T-cell (primary cell): ENCODE results near the gene ARHGAP24. TPM values are rescaled to one million over a fixed set of nuclear protein-coding genes. Genes with fewer than 3 reads are reported as not detected.
"Not testable (repeated sequence)": the region's sequence is repeated elsewhere in the genome, so short reads cannot be mapped to it uniquely, and the experiment has no call there.

ENCODE experiments used
- ATAC-seq, 4 experiments: fragments of 200-7000 bp in 3 of 4; fragments of 150-1000 bp in 1 of 4; cut with Tn5 transposase; replicated peaks in 1 of 4; 1 replicate in 3 of 4; 2 replicates in 1 of 4; pipeline ENCODE4 v1.10.0; 2021; ENCODE audit warnings: moderate library complexity in 3 of 4, mild to moderate bottlenecking in 2 of 4, moderate number of reproducible peaks in 1 of 4
- CTCF ChIA-PET, 2 donors: fragments of 300-600 bp; sonication (Branson Sonifier 250); formaldehyde crosslinking; loops; one replicate each; lab custom pipeline; 2022; ENCODE audit warnings: antibody characterized with exemption in 2 of 2; lab: Charles Lee
- POLR2A ChIA-PET, 2 donors: fragments of 300-600 bp; sonication (Branson Sonifier 250); formaldehyde crosslinking; loops; one replicate each; lab custom pipeline; 2022; ENCODE audit warnings: antibody characterized with exemption in 2 of 2; lab: Charles Lee
- DNase-seq, 35 experiments: peaks; one replicate each; pipeline versions ENCODE4 v3.0.0 to v3.0.0-alpha.2; 2013 to 2023
- H3K27ac ChIP-seq: one replicate; pipeline ENCODE4 v1.5.1; 2013; ENCODE audit warnings: low read length
- H3K27me3 ChIP-seq, 2 experiments: replicated peaks in 1 of 2; 1 replicate in 1 of 2; 2 replicates in 1 of 2; pipeline versions ENCODE4 v1.6.1 to v1.7.0; 2013; ENCODE audit warnings: low read length in 1 of 2, mixed read lengths in 1 of 2; ENCODE audit not compliant: control insufficient read depth in 2 of 2, insufficient read depth in 2 of 2; ENCODE audit errors: extremely low read depth in 1 of 2
- H3K36me3 ChIP-seq, 2 donors: 1 replicate in 1 of 2; 2 replicates in 1 of 2; pipeline versions ENCODE4 v1.6.1 to v1.7.0; 2013; ENCODE audit warnings: low read length in 1 of 2; ENCODE audit not compliant: control insufficient read depth in 2 of 2, insufficient read depth in 1 of 2; ENCODE audit errors: extremely low read depth in 1 of 2
- H3K4me1 ChIP-seq, 2 experiments: 1 replicate in 1 of 2; 2 replicates in 1 of 2; pipeline versions ENCODE4 v1.6.1 to v1.7.0; 2013; ENCODE audit warnings: low read length in 2 of 2, mixed read lengths in 1 of 2; ENCODE audit not compliant: insufficient read depth in 2 of 2, control insufficient read depth in 1 of 2; ENCODE audit errors: extremely low read depth in 1 of 2
- H3K4me3 ChIP-seq, 2 donors: 1 replicate in 1 of 2; 2 replicates in 1 of 2; pipeline versions ENCODE4 v1.5.1 to v1.7.0; 2013; ENCODE audit warnings: mild to moderate bottlenecking in 2 of 2, low read length in 1 of 2, moderate library complexity in 1 of 2; ENCODE audit not compliant: control insufficient read depth in 1 of 2; ENCODE audit errors: extremely low read depth in 1 of 2
- H3K9me3 ChIP-seq: 2 replicates; pipeline ENCODE4 v1.7.0; 2013
- H3K27ac Mint-ChIP-seq, 2 donors: one replicate each; pipeline ENCODE4 v1.8.0; 2020 to 2021; ENCODE audit warnings: mild to moderate bottlenecking in 2 of 2, mixed read lengths in 2 of 2
- H3K27me3 Mint-ChIP-seq, 2 donors: one replicate each; pipeline ENCODE4 v1.8.0; 2021 to 2022; ENCODE audit warnings: mixed read lengths in 2 of 2
- H3K36me3 Mint-ChIP-seq: one replicate; pipeline ENCODE4 v1.8.0; 2021; ENCODE audit warnings: mixed read lengths
- H3K4me1 Mint-ChIP-seq, 3 donors: one replicate each; pipeline ENCODE4 v1.8.0; 2020 to 2022; ENCODE audit warnings: mixed read lengths in 3 of 3, mild to moderate bottlenecking in 1 of 3
- H3K4me3 Mint-ChIP-seq, 3 donors: one replicate each; pipeline ENCODE4 v1.8.0; 2020 to 2022; ENCODE audit warnings: mild to moderate bottlenecking in 3 of 3, mixed read lengths in 3 of 3, moderate library complexity in 3 of 3
- H3K9me3 Mint-ChIP-seq, 3 donors: one replicate each; pipeline ENCODE4 v1.8.0; 2020 to 2022; ENCODE audit warnings: mixed read lengths in 3 of 3
- WGBS: methylation state at CpG from one replicate; pipeline ENCODE4 v1.1.5; 2013; ENCODE audit warnings: missing lambda C conversion rate; ENCODE audit not compliant: insufficient coverage; 5-methylcytosine and 5-hydroxymethylcytosine counted together
- total RNA-seq, 35 experiments: library from RNA in 6 of 35; stranded (reverse) in 6 of 35; fragments of 120-200 nt in 1 of 35; gene quantifications; one replicate each; pipeline versions ENCODE4 v1.2.1 to v1.2.4 and lab custom pipeline; 2013 to 2026

The ARHGAP24 gene
- total RNA-seq, 5 donors from 2014 or later (not counting 1 experiment from before 2014, with no cell fraction given): 0.45 to 2.7 (median 1.8) TPM

- H3K4me1 ChIP-seq, ATAC-seq, H3K36me3 ChIP-seq, H3K4me1 Mint-ChIP-seq, H3K27ac ChIP-seq, CTCF ChIA-PET, H3K36me3 Mint-ChIP-seq, H3K27ac Mint-ChIP-seq, H3K4me3 Mint-ChIP-seq, POLR2A ChIA-PET, H3K4me3 ChIP-seq, DNase-seq, H3K27me3 ChIP-seq, H3K9me3 ChIP-seq, H3K27me3 Mint-ChIP-seq: not testable (repeated sequence)
- peaks cover 2 to 20% (median 10%) of the 10 kb centered on the region in 3 donors for H3K9me3 Mint-ChIP-seq
- 95% methylated on average over 6 of the region's 8 CpGs for WGBS
Measured at GRCh38 chr4:85666625-85667024, 191.7 kb downstream of the ARHGAP24 start.

- H3K27ac ChIP-seq: no peak overlapping the region
Measured at GRCh38 chr4:85669204-85669603, 194.3 kb downstream of the ARHGAP24 start.

GRCh38 chr4:85669992-85670548, 195.1 kb downstream of the ARHGAP24 start:
- H3K4me3 Mint-ChIP-seq: no peak overlapping the region
- H3K27me3 Mint-ChIP-seq: no peaks in the 10 kb centered on the region
- Histone ChIP-seq H3K27me3 (no peaks in the 10 kb centered on the region), H3K9me3 (no peaks in the 10 kb centered on the region), H3K36me3 (no peaks in the 10 kb centered on the region), H3K4me3 (no peak overlapping the region), H3K27ac (no peak overlapping the region), H3K4me1 (no peaks in the 10 kb centered on the region)
- no CpG with 5 or more reads among the region's 3 CpGs for WGBS
- ATAC-seq: no peak
- no peak overlapping the region for H3K27ac Mint-ChIP-seq
- no peaks in the 10 kb centered on the region for H3K36me3 Mint-ChIP-seq
- ChIA-PET POLR2A (no interaction called here), CTCF (no interaction called here)
- no peaks in the 10 kb centered on the region for H3K4me1 Mint-ChIP-seq
- H3K9me3 Mint-ChIP-seq: peaks cover 2 to 20% (median 10%) of the 10 kb centered on the region in 3 donors
- DNase-seq: no peak

More at GRCh38 chr4:85669204-85669603, 194.3 kb downstream of the ARHGAP24 start:
- H3K27ac Mint-ChIP-seq: no peak overlapping the region
- no peaks in the 10 kb centered on the region for H3K27me3 Mint-ChIP-seq
- DNase-seq (no peak), ATAC-seq (no peak)
- Histone ChIP-seq H3K36me3 (no peaks in the 10 kb centered on the region), H3K27me3 (no peaks in the 10 kb centered on the region), H3K4me3 (no peak overlapping the region), H3K9me3 (no peaks in the 10 kb centered on the region), H3K4me1 (no peaks in the 10 kb centered on the region)
- peaks cover 2 to 20% (median 10%) of the 10 kb centered on the region in 3 donors for H3K9me3 Mint-ChIP-seq
- H3K4me3 Mint-ChIP-seq: no peak overlapping the region
- ChIA-PET POLR2A (no interaction called here), CTCF (no interaction called here)
- no peaks in the 10 kb centered on the region for H3K36me3 Mint-ChIP-seq
- H3K4me1 Mint-ChIP-seq: no peaks in the 10 kb centered on the region
- no CpG with 5 or more reads among the region's 3 CpGs for WGBS

- ChIA-PET POLR2A (no interaction called here), CTCF (no interaction called here)
- Histone ChIP-seq H3K27me3 (no peaks in the 10 kb centered on the region), H3K36me3 (no peaks in the 10 kb centered on the region), H3K4me3 (no peak overlapping the region), H3K27ac (no peak overlapping the region), H3K9me3 (no peaks in the 10 kb centered on the region), H3K4me1 (no peaks in the 10 kb centered on the region)
- Mint-ChIP-seq H3K27me3 (no peaks in the 10 kb centered on the region), H3K9me3 (peaks cover 0 to 13% (median 6%) of the 10 kb centered on the region in 3 donors), H3K4me1 (no peaks in the 10 kb centered on the region), H3K4me3 (no peak overlapping the region), H3K27ac (no peak overlapping the region), H3K36me3 (no peaks in the 10 kb centered on the region)
- ATAC-seq (no peak), DNase-seq (no peak)
- 43% methylated on average over 2 of the region's 2 CpGs for WGBS
Measured at GRCh38 chr4:85671120-85671519, 196.2 kb downstream of the ARHGAP24 start.

GRCh38 chr4:85672116-85672515, 197.2 kb downstream of the ARHGAP24 start:
- Histone ChIP-seq H3K27me3 (no peaks in the 10 kb centered on the region), H3K4me1 (no peaks in the 10 kb centered on the region), H3K9me3 (no peaks in the 10 kb centered on the region), H3K4me3 (no peak overlapping the region), H3K27ac (no peak overlapping the region), H3K36me3 (no peaks in the 10 kb centered on the region)
- Mint-ChIP-seq H3K4me1 (no peaks in the 10 kb centered on the region), H3K27ac (no peak overlapping the region), H3K36me3 (no peaks in the 10 kb centered on the region), H3K27me3 (no peaks in the 10 kb centered on the region), H3K4me3 (no peak overlapping the region), H3K9me3 (peaks cover 0 to 10% (median 5%) of the 10 kb centered on the region in 3 donors)
- POLR2A ChIA-PET: no interaction called here
- ATAC-seq: no peak
- CTCF ChIA-PET: no interaction called here
- DNase-seq: no peak
- no CpG with 5 or more reads among the region's 3 CpGs for WGBS

GRCh38 chr4:85672959-85673358, 198.0 kb downstream of the ARHGAP24 start:
- H3K9me3 ChIP-seq: no peaks in the 10 kb centered on the region
- ChIA-PET POLR2A (no interaction called here), CTCF (no interaction called here)
- H3K27ac ChIP-seq: no peak overlapping the region
- H3K27me3 ChIP-seq: no peaks in the 10 kb centered on the region
- WGBS: 40% methylated on average over 2 of the region's 3 CpGs
- Mint-ChIP-seq H3K36me3 (no peaks in the 10 kb centered on the region), H3K27me3 (no peaks in the 10 kb centered on the region), H3K27ac (no peak overlapping the region), H3K4me1 (no peaks in the 10 kb centered on the region), H3K9me3 (peaks cover 0 to 10% (median 5%) of the 10 kb centered on the region in 3 donors), H3K4me3 (no peak overlapping the region)
- ATAC-seq: no peak
- no peaks in the 10 kb centered on the region for H3K36me3 ChIP-seq
- no peak for DNase-seq
- H3K4me3 ChIP-seq: no peak overlapping the region
- no peaks in the 10 kb centered on the region for H3K4me1 ChIP-seq

GRCh38 chr4:85673540-85673939, 198.6 kb downstream of the ARHGAP24 start:
- POLR2A ChIA-PET: no interaction called here
- Mint-ChIP-seq H3K27me3 (no peaks in the 10 kb centered on the region), H3K27ac (no peak overlapping the region), H3K9me3 (peaks cover 0 to 6% (median 5%) of the 10 kb centered on the region in 3 donors), H3K4me3 (no peak overlapping the region), H3K36me3 (no peaks in the 10 kb centered on the region), H3K4me1 (no peaks in the 10 kb centered on the region)
- H3K27me3 ChIP-seq: no peaks in the 10 kb centered on the region
- no peaks in the 10 kb centered on the region for H3K4me1 ChIP-seq
- H3K27ac ChIP-seq: no peak overlapping the region
- DNase-seq (no peak), ATAC-seq (no peak)
- H3K4me3 ChIP-seq: no peak overlapping the region
- H3K36me3 ChIP-seq: no peaks in the 10 kb centered on the region
- CTCF ChIA-PET: no interaction called here
- WGBS: no CpG with 5 or more reads among the region's 2 CpGs
- no peaks in the 10 kb centered on the region for H3K9me3 ChIP-seq
